CD4-positive, alpha-beta T cell treated with Interleukin-6 at 100 ng/mL for 8 hours (primary cell): Measurements from ENCODE around the gene TEX2.

Source experiments
- DNase-seq: peaks from one replicate; pipeline ENCODE4 v3.0.0-alpha.2; 2020; ENCODE audit warnings: mixed read lengths, low spot score

The TEX2 gene

GRCh38 chr17:64158831-64159590, 104.0 kb downstream of the TEX2 start:
- no peak for DNase-seq

- no peak for DNase-seq
Observed at GRCh38 chr17:64158406-64158805, 104.7 kb downstream of the TEX2 start.

GRCh38 chr17:64157669-64158180, 105.3 kb downstream of the TEX2 start:
- DNase-seq: no peak

GRCh38 chr17:64156670-64157069, 106.4 kb downstream of the TEX2 start:
- DNase-seq: no peak

GRCh38 chr17:64155751-64156544, 107.1 kb downstream of the TEX2 start:
- no peak for DNase-seq

- no peak for DNase-seq
Observed at GRCh38 chr17:64155129-64155528, 107.9 kb downstream of the TEX2 start.

- no peak for DNase-seq
Observed at GRCh38 chr17:64154717-64155116, 108.3 kb downstream of the TEX2 start.

GRCh38 chr17:64154313-64154695, 108.8 kb downstream of the TEX2 start:
- DNase-seq: no peak

- DNase-seq: no peak
Observed at GRCh38 chr17:64153565-64154312, 109.3 kb downstream of the TEX2 start.

GRCh38 chr17:64152428-64153125, 110.5 kb downstream of the TEX2 start:
- no peak for DNase-seq

GRCh38 chr17:64151016-64151368, 112.1 kb downstream of the TEX2 start:
- no peak for DNase-seq

- no peak for DNase-seq
Observed at GRCh38 chr17:64150237-64151015, 112.6 kb downstream of the TEX2 start.

- DNase-seq: no peak
Observed at GRCh38 chr17:64149196-64149595, 113.9 kb downstream of the TEX2 start.

- DNase-seq: no peak
Observed at GRCh38 chr17:64148699-64149098, 114.4 kb downstream of the TEX2 start.

- DNase-seq: no peak
Observed at GRCh38 chr17:64148017-64148631, 114.9 kb downstream of the TEX2 start.

- DNase-seq: no peak
Observed at GRCh38 chr17:64147110-64148016, 115.7 kb downstream of the TEX2 start.

GRCh38 chr17:64146418-64147109, 116.5 kb downstream of the TEX2 start:
- DNase-seq: peak; percentile 40

- DNase-seq: peak; percentile 98
Observed at GRCh38 chr17:64145751-64146417, 117.2 kb downstream of the TEX2 start.
